A673 (cell line): Measurements from ENCODE around the gene SLC25A21.

Source experiments
- EZH2 ChIP-seq: fragments of 200-600 bp; sonication (generic); IDR thresholded peaks from 2 replicates; pipeline ENCODE4 v1.6.1; 2017; ENCODE audit warnings: borderline replicate concordance, low read depth, mild to moderate bottlenecking, mixed read lengths, antibody characterized with exemption, low read length; ENCODE audit not compliant: poor library complexity, severe bottlenecking
- TF ChIP-seq, protein P1 (sequence below): fragments of 300-800, 200-600 bp; sonication (generic); conservative IDR thresholded peaks from 2 replicates; pipeline ENCODE4 v1.5.1; 2017; ENCODE audit warnings: low read depth, mild to moderate bottlenecking, antibody characterized with exemption, low read length, moderate library complexity, mixed read lengths

DNA sequence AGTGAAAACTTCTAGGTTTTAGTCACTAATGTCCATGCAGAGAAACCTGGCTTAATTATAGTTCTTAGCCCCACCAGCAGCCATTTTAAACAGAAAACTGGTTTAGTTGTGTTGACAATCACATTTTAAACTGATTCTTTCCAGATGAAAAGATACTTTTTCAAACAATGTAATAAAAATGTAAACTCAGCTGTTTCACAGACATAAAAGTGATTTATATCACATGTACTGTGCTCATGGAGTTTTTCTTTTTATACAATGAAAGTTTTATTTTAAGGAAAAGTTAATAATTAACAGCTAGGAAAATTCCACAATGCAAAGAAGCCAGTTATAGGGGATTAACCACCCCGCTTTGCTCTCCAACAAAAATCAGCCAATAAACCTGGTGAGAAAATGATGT, 381.0 kb downstream of the SLC25A21 start:
- TF ChIP-seq, protein P1, sequence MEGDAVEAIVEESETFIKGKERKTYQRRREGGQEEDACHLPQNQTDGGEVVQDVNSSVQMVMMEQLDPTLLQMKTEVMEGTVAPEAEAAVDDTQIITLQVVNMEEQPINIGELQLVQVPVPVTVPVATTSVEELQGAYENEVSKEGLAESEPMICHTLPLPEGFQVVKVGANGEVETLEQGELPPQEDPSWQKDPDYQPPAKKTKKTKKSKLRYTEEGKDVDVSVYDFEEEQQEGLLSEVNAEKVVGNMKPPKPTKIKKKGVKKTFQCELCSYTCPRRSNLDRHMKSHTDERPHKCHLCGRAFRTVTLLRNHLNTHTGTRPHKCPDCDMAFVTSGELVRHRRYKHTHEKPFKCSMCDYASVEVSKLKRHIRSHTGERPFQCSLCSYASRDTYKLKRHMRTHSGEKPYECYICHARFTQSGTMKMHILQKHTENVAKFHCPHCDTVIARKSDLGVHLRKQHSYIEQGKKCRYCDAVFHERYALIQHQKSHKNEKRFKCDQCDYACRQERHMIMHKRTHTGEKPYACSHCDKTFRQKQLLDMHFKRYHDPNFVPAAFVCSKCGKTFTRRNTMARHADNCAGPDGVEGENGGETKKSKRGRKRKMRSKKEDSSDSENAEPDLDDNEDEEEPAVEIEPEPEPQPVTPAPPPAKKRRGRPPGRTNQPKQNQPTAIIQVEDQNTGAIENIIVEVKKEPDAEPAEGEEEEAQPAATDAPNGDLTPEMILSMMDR = no peak
- no peak for TF ChIP-seq EZH2
